OCI-LY1 (cell line): ENCODE measurements around the gene RC3H2.

Experiments
- EZH2 ChIP-seq: fragments of 200-600 bp; sonication (generic), shearing (Covaris generic); IDR thresholded peaks from 2 replicates; pipeline ENCODE4 v1.8.0; 2017; ENCODE audit warnings: borderline replicate concordance, mixed run types, mild to moderate bottlenecking, antibody characterized with exemption, low read length, moderate library complexity, mixed read lengths
- TF ChIP-seq, protein P1 (sequence below): fragments of 200-600 bp; sonication (generic), shearing (Covaris generic); IDR thresholded peaks from 2 replicates; pipeline ENCODE4 v1.5.1; 2017; ENCODE audit warnings: mild to moderate bottlenecking, antibody characterized with exemption, low read length, moderate library complexity, mixed read lengths

- TF ChIP-seq EZH2: no peak
- TF ChIP-seq, protein P1, sequence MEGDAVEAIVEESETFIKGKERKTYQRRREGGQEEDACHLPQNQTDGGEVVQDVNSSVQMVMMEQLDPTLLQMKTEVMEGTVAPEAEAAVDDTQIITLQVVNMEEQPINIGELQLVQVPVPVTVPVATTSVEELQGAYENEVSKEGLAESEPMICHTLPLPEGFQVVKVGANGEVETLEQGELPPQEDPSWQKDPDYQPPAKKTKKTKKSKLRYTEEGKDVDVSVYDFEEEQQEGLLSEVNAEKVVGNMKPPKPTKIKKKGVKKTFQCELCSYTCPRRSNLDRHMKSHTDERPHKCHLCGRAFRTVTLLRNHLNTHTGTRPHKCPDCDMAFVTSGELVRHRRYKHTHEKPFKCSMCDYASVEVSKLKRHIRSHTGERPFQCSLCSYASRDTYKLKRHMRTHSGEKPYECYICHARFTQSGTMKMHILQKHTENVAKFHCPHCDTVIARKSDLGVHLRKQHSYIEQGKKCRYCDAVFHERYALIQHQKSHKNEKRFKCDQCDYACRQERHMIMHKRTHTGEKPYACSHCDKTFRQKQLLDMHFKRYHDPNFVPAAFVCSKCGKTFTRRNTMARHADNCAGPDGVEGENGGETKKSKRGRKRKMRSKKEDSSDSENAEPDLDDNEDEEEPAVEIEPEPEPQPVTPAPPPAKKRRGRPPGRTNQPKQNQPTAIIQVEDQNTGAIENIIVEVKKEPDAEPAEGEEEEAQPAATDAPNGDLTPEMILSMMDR: no peak
Measured at GRCh38 chr9:122931226-122932121, 26.3 kb upstream of the RC3H2 start, which contains the start of gene ZBTB26.
